HS-5 (cell line): ENCODE data around the gene MKRN2.
"Not testable (repeated sequence)": the region's sequence is repeated elsewhere in the genome, so short reads cannot be mapped to it uniquely, and the experiment has no call there.

Source experiments
- DNase-seq: peaks from one replicate; pipeline ENCODE4 v3.0.0-alpha.2; 2012; ENCODE audit warnings: low read depth

MKRN2 gene

GRCh38 chr3:12556690-12557472, at the start of gene MKRN2:
Gene MKRN2 (plus strand): TSS chr3:12557087. CDS start chr3:12557151, 64 bp downstream.
- DNase-seq, result peak; percentile 70

GRCh38 chr3:12507591-12508281, 49.2 kb upstream of the MKRN2 start:
- peak; percentile 25 for DNase-seq

GRCh38 chr3:12508291-12508700, 48.6 kb upstream of the MKRN2 start:
- DNase-seq, result peak; percentile 96

GRCh38 chr3:12509466-12509865, 47.4 kb upstream of the MKRN2 start:
- no peak for DNase-seq

GRCh38 chr3:12512534-12513118, 44.3 kb upstream of the MKRN2 start:
- DNase-seq, result no peak

GRCh38 chr3:12513694-12514446, 43.0 kb upstream of the MKRN2 start:
- no peak for DNase-seq

GRCh38 chr3:12515631-12516030, 41.3 kb upstream of the MKRN2 start:
- no peak for DNase-seq

GRCh38 chr3:12516873-12517272, 40.0 kb upstream of the MKRN2 start:
- no peak for DNase-seq

- no peak for DNase-seq
Observed at GRCh38 chr3:12518261-12519028, 38.4 kb upstream of the MKRN2 start.

- no peak for DNase-seq
Observed at GRCh38 chr3:12521010-12521409, 35.9 kb upstream of the MKRN2 start.

GRCh38 chr3:12522721-12523120, 34.2 kb upstream of the MKRN2 start:
- no peak for DNase-seq

- DNase-seq, result no peak
Observed at GRCh38 chr3:12527757-12528143, 29.1 kb upstream of the MKRN2 start.

- no peak for DNase-seq
Observed at GRCh38 chr3:12532182-12532581, 24.7 kb upstream of the MKRN2 start.

- DNase-seq, result no peak
Observed at GRCh38 chr3:12536423-12536822, 20.5 kb upstream of the MKRN2 start.

GRCh38 chr3:12541625-12542024, 15.3 kb upstream of the MKRN2 start:
- no peak for DNase-seq

- DNase-seq, result not testable (repeated sequence)
Observed at GRCh38 chr3:12543497-12543896, 13.4 kb upstream of the MKRN2 start.

- no peak for DNase-seq
Observed at GRCh38 chr3:12544652-12545472, 12.0 kb upstream of the MKRN2 start.

- no peak for DNase-seq
Observed at GRCh38 chr3:12545473-12545791, 11.5 kb upstream of the MKRN2 start, which contains the start of gene MKRN2OS. Gene MKRN2OS (minus strand): TSS chr3:12545499. CDS start chr3:12545464, 35 bp downstream.

GRCh38 chr3:12549971-12550760, 6.7 kb upstream of the MKRN2 start:
- no peak for DNase-seq

GRCh38 chr3:12553921-12554391, 2.9 kb upstream of the MKRN2 start:
- DNase-seq, result no peak
